GM06990 (cell line): ENCODE data around the gene AGBL4.
A peak's percentile ranks its signal among the peaks of the same experiment; 100 is the strongest.

Experiments used
- DNase-seq: peaks from one replicate; pipeline ENCODE4 v3.0.0-alpha.2; 2011; ENCODE audit not compliant: insufficient read length; ENCODE audit errors: extremely low read depth
- H3K27me3 ChIP-seq: replicated peaks from 2 replicates; pipeline ENCODE4 v1.6.0; 2011; ENCODE audit warnings: low read length; ENCODE audit not compliant: control insufficient read depth, insufficient read depth
- H3K36me3 ChIP-seq: 2 replicates; pipeline ENCODE4 v1.5.1; 2011; ENCODE audit warnings: low read length; ENCODE audit not compliant: control insufficient read depth, insufficient read depth
- H3K4me3 ChIP-seq: replicated peaks from 2 replicates; pipeline ENCODE4 v1.5.1; 2011; ENCODE audit warnings: low read depth, mild to moderate bottlenecking, control low read depth, low read length
- TF ChIP-seq, protein P1 (sequence below): IDR thresholded peaks from 2 replicates; pipeline ENCODE4 v1.5.1; 2011; ENCODE audit warnings: low read length, control low read depth, mild to moderate bottlenecking, inconsistent platforms; ENCODE audit not compliant: insufficient read depth, poor library complexity, severe bottlenecking

AGBL4 gene

DNA sequence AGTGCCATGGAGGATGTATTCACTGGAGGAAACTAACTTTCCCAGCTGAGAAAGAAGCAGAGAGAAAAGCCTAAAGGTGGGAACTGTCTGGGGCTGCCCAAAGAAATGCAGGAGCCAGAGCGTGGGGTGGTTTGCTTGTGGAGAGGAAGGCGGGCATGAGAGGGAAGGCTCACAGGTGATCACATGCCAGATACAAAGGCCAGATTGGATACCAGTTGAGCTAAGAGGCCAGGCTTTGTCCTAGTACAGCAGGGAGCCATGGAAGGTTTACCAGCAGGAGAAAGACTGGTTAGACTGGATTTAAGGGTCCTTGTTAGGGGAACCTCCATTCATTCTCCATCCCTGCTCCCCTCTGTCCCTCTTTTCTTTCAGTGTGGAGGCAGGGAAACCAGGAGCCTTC lies 1313.4 kb downstream of the AGBL4 start:
- TF ChIP-seq, protein P1, sequence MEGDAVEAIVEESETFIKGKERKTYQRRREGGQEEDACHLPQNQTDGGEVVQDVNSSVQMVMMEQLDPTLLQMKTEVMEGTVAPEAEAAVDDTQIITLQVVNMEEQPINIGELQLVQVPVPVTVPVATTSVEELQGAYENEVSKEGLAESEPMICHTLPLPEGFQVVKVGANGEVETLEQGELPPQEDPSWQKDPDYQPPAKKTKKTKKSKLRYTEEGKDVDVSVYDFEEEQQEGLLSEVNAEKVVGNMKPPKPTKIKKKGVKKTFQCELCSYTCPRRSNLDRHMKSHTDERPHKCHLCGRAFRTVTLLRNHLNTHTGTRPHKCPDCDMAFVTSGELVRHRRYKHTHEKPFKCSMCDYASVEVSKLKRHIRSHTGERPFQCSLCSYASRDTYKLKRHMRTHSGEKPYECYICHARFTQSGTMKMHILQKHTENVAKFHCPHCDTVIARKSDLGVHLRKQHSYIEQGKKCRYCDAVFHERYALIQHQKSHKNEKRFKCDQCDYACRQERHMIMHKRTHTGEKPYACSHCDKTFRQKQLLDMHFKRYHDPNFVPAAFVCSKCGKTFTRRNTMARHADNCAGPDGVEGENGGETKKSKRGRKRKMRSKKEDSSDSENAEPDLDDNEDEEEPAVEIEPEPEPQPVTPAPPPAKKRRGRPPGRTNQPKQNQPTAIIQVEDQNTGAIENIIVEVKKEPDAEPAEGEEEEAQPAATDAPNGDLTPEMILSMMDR = no peak
- no peak for DNase-seq
- no peak overlapping the region for H3K4me3 ChIP-seq

DNA sequence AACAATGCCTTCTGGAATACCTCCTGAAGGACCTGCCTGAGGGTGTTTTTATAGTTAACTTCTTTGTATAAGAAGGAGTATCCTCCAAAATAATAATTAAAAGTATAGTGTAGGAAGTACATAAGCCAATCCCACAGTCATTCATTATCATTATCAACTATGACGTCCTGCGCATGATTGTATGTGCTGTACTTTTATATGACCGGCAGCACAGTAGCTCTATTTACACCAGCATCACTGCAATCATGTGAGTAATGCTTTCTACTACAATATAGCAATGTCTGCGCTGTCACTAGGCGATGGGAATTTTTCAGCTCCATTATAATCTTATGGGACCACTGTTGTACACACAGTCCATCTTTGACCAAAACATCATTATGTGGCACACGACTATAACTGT lies 1319.0 kb downstream of the AGBL4 start:
- DNase-seq = no peak
- Histone ChIP-seq H3K36me3 (no peaks in the 10 kb centered on the region), H3K27me3 (no peaks in the 10 kb centered on the region; the same call in 1 of the 2 replicates), H3K4me3 (no peak overlapping the region)
- TF ChIP-seq, protein P1 = no peak

More for the DNA sequence above, 1313.4 kb downstream of the AGBL4 start:
- no peaks in the 10 kb centered on the region for H3K36me3 ChIP-seq
- H3K27me3 ChIP-seq = no peaks in the 10 kb centered on the region; the same call in 1 of the 2 replicates

DNA sequence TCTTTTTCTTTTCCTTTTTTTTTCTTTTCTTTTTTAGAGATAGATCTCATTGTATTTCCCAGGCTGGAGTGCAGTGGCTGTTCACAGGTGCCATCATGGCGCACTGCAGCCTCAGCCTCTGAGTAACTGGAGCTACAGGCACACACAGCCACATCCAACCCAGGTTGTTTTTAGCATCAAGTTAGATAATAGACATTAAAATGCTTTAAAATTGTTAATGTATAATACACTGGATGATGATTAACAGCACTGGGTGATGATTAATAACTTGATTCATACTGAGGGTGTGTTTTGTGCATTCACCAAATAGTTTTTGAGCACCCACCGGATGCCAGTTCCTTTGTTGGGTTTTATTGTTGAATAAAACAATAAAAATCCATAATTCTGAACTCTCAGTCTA lies 1322.3 kb downstream of the AGBL4 start:
- no peaks in the 10 kb centered on the region for H3K36me3 ChIP-seq
- H3K27me3 ChIP-seq = no peaks in the 10 kb centered on the region; the same call in none of the 2 replicates
- TF ChIP-seq, protein P1 = no peak
- H3K4me3 ChIP-seq = no peak overlapping the region
- no peak for DNase-seq

DNA sequence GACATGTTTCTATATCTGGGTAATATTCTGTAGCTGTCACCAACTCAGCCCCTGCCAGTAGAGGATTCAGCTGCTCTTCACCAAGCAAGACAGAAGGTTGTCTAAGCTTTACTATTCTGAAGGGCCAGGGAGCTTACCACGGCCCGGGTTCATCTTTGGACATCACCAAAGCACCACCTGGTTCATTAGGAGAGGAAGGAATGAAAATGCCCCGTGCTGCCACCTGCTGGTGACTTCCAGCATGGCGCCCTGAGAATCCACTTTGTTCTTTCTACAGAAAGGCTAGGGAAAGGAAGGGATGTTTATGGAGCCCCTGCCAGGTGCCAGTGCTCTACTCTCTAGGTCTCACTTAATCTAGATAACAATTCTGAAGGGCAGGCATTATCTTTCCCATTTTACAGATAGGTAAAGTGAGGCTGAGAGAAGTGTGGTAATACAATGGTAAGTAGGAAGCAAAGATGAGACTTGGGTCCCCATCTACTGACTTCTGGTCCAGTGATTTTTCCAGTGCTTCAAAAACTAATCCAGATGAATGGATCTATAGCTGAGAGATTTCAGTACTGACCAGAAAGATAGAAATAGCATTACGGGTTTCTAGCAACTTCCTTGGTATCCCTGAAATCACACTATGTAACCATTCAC lies 1326.6 kb downstream of the AGBL4 start:
- no peaks in the 10 kb centered on the region for H3K36me3 ChIP-seq

DNA sequence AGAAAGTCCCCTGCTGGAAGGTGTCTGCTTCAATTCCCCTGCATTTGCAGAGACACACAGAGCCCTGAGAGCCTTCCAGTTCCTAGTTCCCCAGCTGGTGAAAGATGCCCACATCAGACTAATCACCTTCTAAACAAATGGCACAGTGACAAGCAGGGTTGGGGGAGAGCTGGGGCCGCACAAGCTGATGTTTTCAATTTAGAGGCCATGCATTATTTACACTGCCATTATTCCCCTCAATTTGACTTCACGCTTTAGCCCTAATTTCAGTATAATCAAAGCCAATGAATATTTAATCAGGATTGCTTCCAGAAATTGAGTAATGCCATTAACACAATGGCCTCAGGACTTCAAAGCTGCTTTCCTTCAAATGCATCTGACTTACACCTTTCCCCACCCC lies 1328.6 kb downstream of the AGBL4 start:
- Histone ChIP-seq H3K27me3 (no peaks in the 10 kb centered on the region; the same call in none of the 2 replicates), H3K4me3 (no peak overlapping the region), H3K36me3 (no peaks in the 10 kb centered on the region)
- no peak for DNase-seq
- TF ChIP-seq, protein P1 = no peak

More for the DNA sequence above, 1326.6 kb downstream of the AGBL4 start:
- H3K4me3 ChIP-seq = no peak overlapping the region
- H3K27me3 ChIP-seq = no peaks in the 10 kb centered on the region; the same call in none of the 2 replicates
- DNase-seq = no peak
- TF ChIP-seq, protein P1 = peak; percentile 92

DNA sequence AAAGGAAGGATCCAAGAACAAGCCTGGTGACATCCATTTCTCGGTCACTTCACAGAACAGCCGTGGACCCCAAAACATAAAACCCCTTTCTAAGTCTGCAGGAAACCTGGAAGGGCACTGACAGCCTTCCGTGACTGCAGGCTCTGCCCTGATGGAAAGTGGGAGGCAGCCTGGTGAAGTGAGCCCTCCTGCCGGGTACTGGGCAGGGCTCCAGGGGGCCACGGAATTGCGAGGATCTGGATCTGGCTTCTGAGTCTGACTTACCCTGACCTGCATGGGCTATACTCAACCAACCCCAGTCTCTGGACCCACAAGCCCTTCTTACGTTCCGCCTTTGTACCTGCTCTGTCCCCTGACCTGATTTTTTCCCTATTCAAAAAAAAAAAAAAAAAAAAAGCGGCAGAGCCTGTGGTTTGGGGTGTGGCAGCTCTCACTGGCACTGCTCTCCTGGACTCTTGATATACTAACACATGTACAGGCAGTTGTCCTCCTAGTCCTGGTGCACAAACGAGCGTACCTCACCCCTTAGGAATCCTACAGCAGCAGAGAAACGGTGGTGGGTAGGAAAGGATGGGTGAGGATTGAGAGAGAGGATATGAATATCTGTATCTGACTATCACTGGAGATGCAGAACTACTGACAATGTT lies 1330.0 kb downstream of the AGBL4 start:
- DNase-seq = no peak
- no peaks in the 10 kb centered on the region; the same call in none of the 2 replicates for H3K27me3 ChIP-seq
- TF ChIP-seq, protein P1 = no peak
- no peaks in the 10 kb centered on the region for H3K36me3 ChIP-seq
- H3K4me3 ChIP-seq = no peak overlapping the region
